MM.1S (cell line): Measurements from ENCODE around the gene PROX1.

ENCODE experiments used
- CTCF ChIP-seq: fragments of 300-600 bp; sonication (generic); IDR thresholded peaks from 2 replicates; pipeline ENCODE4 v1.5.1; 2016; ENCODE audit warnings: antibody characterized with exemption, low read length, mixed read lengths
- EZH2phosphoT487 ChIP-seq: fragments of 300-600 bp; sonication (generic); IDR thresholded peaks from 2 replicates; pipeline ENCODE4 v1.6.1; 2018; ENCODE audit warnings: antibody characterized with exemption, low read length

- TF ChIP-seq CTCF (no peak), EZH2phosphoT487 (no peak)
Observed at GRCh38 chr1:214005708-214006107, 17.9 kb downstream of the PROX1 start.
